Gastroesophageal sphincter (tissue), 4 donors: ENCODE measurements around the gene SDC1. TPM values are rescaled to one million over a fixed set of nuclear protein-coding genes. Genes with fewer than 3 reads are reported as not detected.
A peak's percentile ranks its signal among the peaks of the same experiment; 100 is the strongest.

ENCODE experiments used
- ATAC-seq: fragments of 150-250 bp; one replicate; pipeline ENCODE4 v1.9.1; 2016; ENCODE audit warnings: mild to moderate bottlenecking, moderate library complexity
- H3K27ac ChIP-seq, 4 donors: fragments of 200-600 bp; sonication (generic) in 3 of 4; 1 replicate in 3 of 4; 2 replicates in 1 of 4; pipeline ENCODE4 v1.5.1; 2016 to 2019
- H3K27me3 ChIP-seq: fragments of 200-600 bp; sonication (generic); one replicate; pipeline ENCODE4 v1.5.1; 2019
- H3K36me3 ChIP-seq, 2 donors: fragments of 200-600 bp; sonication (generic); one replicate each; pipeline ENCODE4 v1.5.1; 2019; ENCODE audit warnings: control low read depth in 1 of 2
- H3K4me1 ChIP-seq, 3 donors: fragments of 200-600 bp; sonication (generic); 1 replicate in 2 of 3; 2 replicates in 1 of 3; pipeline ENCODE4 v1.5.1; 2016 to 2019; ENCODE audit warnings: control low read depth in 2 of 3
- H3K4me3 ChIP-seq, 2 donors: fragments of 200-600 bp; sonication (generic); one replicate each; pipeline ENCODE4 v1.5.1; 2019; ENCODE audit warnings: mild to moderate bottlenecking in 1 of 2, moderate library complexity in 1 of 2
- H3K9me3 ChIP-seq, 3 donors: fragments of 200-600 bp; sonication (generic); one replicate each; pipeline ENCODE4 v1.5.1; 2017 to 2019; ENCODE audit warnings: control low read depth in 2 of 3
- EP300 ChIP-seq: sonication (generic); formaldehyde crosslinking; IDR thresholded peaks from one replicate; pipeline ENCODE4 v1.6.1; 2017; ENCODE audit warnings: antibody characterized with exemption, mild to moderate bottlenecking
- POLR2A ChIP-seq, 2 donors: fragments of 450-650 bp; IDR thresholded peaks; one replicate each; pipeline ENCODE4 v1.6.1; 2017; ENCODE audit warnings: antibody characterized with exemption in 2 of 2, mild to moderate bottlenecking in 2 of 2, moderate library complexity in 1 of 2
- POLR2AphosphoS5 ChIP-seq: sonication (generic); formaldehyde crosslinking; IDR thresholded peaks from one replicate; pipeline ENCODE4 v1.6.1; 2017; ENCODE audit warnings: antibody characterized with exemption
- WGBS, 2 donors: methylation state at CpG; one replicate each; pipeline ENCODE4 v1.1.5; 2018; ENCODE audit warnings: low coverage in 1 of 2; 5-methylcytosine and 5-hydroxymethylcytosine counted together
- total RNA-seq, 4 donors: library from RNA; depleted of rRNA; stranded (reverse); fragments of >200 nt; gene quantifications; one replicate each; pipeline ENCODE4 v1.1.0, GENCODE V29; 2016
- TF ChIP-seq, protein P1 (sequence below), 4 experiments: fragments of 200-600 bp in 2 of 4; fragments of 450-650 bp in 2 of 4; sonication (generic) in 1 of 4; IDR thresholded peaks; one replicate each; pipeline ENCODE4 v1.5.1; 2017 to 2019; ENCODE audit warnings: antibody characterized with exemption in 4 of 4, mild to moderate bottlenecking in 2 of 4, moderate library complexity in 2 of 4

SDC1 gene
- total RNA-seq, 4 donors from 2014 or later: 1.1 to 29.5 (median 1.8) TPM

- peak; percentile 37 for ATAC-seq
- peaks cover 31% of the 10 kb centered on the region for H3K27me3 ChIP-seq
- H3K4me1 ChIP-seq: peaks cover 0 to 33% (median 13%) of the 10 kb centered on the region in 3 donors
- no CpG with 5 or more reads among the region's 66 CpGs for WGBS, 2 donors
- H3K4me3 ChIP-seq: peak overlapping the region; percentile 36 to 67
- peak overlapping the region in 3 of 4 donors; percentile 64 to 76 (median 66) for H3K27ac ChIP-seq
- no peaks in the 10 kb centered on the region for H3K36me3 ChIP-seq
- no peaks in the 10 kb centered on the region for H3K9me3 ChIP-seq
- no peak for TF ChIP-seq EP300
- TF ChIP-seq, protein P1, sequence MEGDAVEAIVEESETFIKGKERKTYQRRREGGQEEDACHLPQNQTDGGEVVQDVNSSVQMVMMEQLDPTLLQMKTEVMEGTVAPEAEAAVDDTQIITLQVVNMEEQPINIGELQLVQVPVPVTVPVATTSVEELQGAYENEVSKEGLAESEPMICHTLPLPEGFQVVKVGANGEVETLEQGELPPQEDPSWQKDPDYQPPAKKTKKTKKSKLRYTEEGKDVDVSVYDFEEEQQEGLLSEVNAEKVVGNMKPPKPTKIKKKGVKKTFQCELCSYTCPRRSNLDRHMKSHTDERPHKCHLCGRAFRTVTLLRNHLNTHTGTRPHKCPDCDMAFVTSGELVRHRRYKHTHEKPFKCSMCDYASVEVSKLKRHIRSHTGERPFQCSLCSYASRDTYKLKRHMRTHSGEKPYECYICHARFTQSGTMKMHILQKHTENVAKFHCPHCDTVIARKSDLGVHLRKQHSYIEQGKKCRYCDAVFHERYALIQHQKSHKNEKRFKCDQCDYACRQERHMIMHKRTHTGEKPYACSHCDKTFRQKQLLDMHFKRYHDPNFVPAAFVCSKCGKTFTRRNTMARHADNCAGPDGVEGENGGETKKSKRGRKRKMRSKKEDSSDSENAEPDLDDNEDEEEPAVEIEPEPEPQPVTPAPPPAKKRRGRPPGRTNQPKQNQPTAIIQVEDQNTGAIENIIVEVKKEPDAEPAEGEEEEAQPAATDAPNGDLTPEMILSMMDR (IDR thresholded peaks at IDR 0.05): peak in 1 of 4 experiments; percentile 17
Measured at GRCh38 chr2:20223407-20224163, 1.3 kb downstream of the SDC1 start.

- 16 to 68% methylated on average over 5 to 8 of the region's 21 CpGs for whole genome bisulfite sequencing, 2 donors
Measured at GRCh38 chr2:20222769-20223406, 2.0 kb downstream of the SDC1 start.

GRCh38 chr2:20222014-20222768, 2.7 kb downstream of the SDC1 start:
- H3K27ac ChIP-seq: no peak overlapping the region
- peaks cover 19% of the 10 kb centered on the region for H3K27me3 ChIP-seq
- H3K9me3 ChIP-seq: no peaks in the 10 kb centered on the region
- no peak for ATAC-seq
- no CpG with 5 or more reads among the region's 1 CpG for WGBS, 2 donors
- H3K4me1 ChIP-seq: peaks cover 0 to 33% (median 13%) of the 10 kb centered on the region in 3 donors
- H3K36me3 ChIP-seq: no peaks in the 10 kb centered on the region
- H3K4me3 ChIP-seq: no peak overlapping the region
- TF ChIP-seq POLR2A (IDR thresholded peaks at IDR 0.05) (no peak), POLR2AphosphoS5 (no peak), EP300 (no peak)
- TF ChIP-seq, protein P1 (IDR thresholded peaks at IDR 0.05): no peak

More at GRCh38 chr2:20222769-20223406, 2.0 kb downstream of the SDC1 start:
- peak overlapping the region in 1 of 4 donors; percentile 76 for H3K27ac ChIP-seq
- H3K27me3 ChIP-seq: peaks cover 24% of the 10 kb centered on the region
- TF ChIP-seq POLR2A (IDR thresholded peaks at IDR 0.05) (no peak), POLR2AphosphoS5 (no peak), EP300 (no peak)
- TF ChIP-seq, protein P1 (IDR thresholded peaks at IDR 0.05): no peak
- peaks cover 0 to 33% (median 13%) of the 10 kb centered on the region in 3 donors for H3K4me1 ChIP-seq
- H3K36me3 ChIP-seq: no peaks in the 10 kb centered on the region
- H3K9me3 ChIP-seq: no peaks in the 10 kb centered on the region
- ATAC-seq: no peak
- peak overlapping the region in 1 of 2 donors; percentile 67 for H3K4me3 ChIP-seq

DNA sequence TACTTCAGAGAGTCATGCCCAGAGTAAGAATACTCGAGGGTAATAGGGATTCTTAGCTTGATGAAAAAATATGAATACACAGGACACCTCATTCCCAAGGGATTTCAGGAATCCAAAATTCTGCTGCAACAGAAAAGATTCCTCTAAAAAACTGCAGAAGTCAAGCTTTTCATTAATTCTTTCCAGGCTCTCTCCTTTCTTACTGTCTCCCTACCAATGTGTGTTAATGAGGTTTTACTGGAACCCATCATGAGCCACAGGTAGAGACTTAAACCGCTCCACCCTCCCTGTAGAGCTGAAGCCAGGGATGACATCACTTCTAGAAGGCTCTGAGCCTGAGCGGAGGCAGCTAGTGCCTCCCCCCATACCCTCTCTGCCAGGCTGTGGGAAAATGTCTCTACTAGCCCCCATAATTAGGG, 3.4 kb downstream of the SDC1 start:
- 59 to 81% methylated on average over 2 to 3 of the region's 3 CpGs for whole genome bisulfite sequencing, 2 donors
- H3K27me3 ChIP-seq: peaks cover 18% of the 10 kb centered on the region
- no peak overlapping the region for H3K4me3 ChIP-seq
- TF ChIP-seq POLR2AphosphoS5: no peak
- TF ChIP-seq, protein P1 (IDR thresholded peaks at IDR 0.05): no peak
- TF ChIP-seq POLR2A (IDR thresholded peaks at IDR 0.05): no peak
- H3K27ac ChIP-seq: no peak overlapping the region
- no peaks in the 10 kb centered on the region for H3K36me3 ChIP-seq
- no peaks in the 10 kb centered on the region for H3K9me3 ChIP-seq
- ATAC-seq: no peak
- peaks cover 0 to 33% (median 13%) of the 10 kb centered on the region in 3 donors for H3K4me1 ChIP-seq
